HepG2 (cell line): Measurements from ENCODE around the gene CRYBB2. TPM values are rescaled to one million over a fixed set of nuclear protein-coding genes. Genes with fewer than 3 reads are reported as not detected.

Source experiments
- ATAC-seq: fragments of 200-7000 bp; cut with Tn5 transposase; 3 replicates; pipeline ENCODE4 v1.9.1; 2020; ENCODE audit warnings: mild to moderate bottlenecking, moderate library complexity
- BruUV-seq: library from RNA; stranded (reverse); fragments of 400-500 nt; replicated peaks from 2 replicates; lab custom pipeline; 2021; lab: Mats Ljungman, UMichigan
- CTCF ChIA-PET: fragments of 300-600 bp; formaldehyde crosslinking; extraction: SDS; loops from one replicate; lab custom pipeline; 2021; ENCODE audit warnings: low total read pairs, inconsistent platforms, low intra/inter-chr PET ratio; lab: Yijun Ruan, JAX
- POLR2A ChIA-PET: fragments of 350-600 bp; sonication (Branson Sonifier 250); formaldehyde crosslinking; loops from one replicate; lab custom pipeline; 2020; ENCODE audit warnings: antibody characterized with exemption, inconsistent platforms; lab: Yijun Ruan, JAX
- DNase-seq: peaks from one replicate; pipeline ENCODE4 v3.0.0-alpha.2; 2015; ENCODE audit warnings: low spot score
- FAIRE-seq: peaks from 3 replicates; lab custom pipeline; 2011; peaks lifted over from hg19 to GRCh38; lab: Jason Lieb, UNC
- H2AFZ ChIP-seq: one replicate; pipeline ENCODE4 v1.6.1; 2011; ENCODE audit warnings: low read length, inconsistent platforms
- H3K27ac ChIP-seq: fragments of 300-600 bp; 3 replicates; pipeline ENCODE4 v1.8.0; 2011; ENCODE audit warnings: mixed run types, mild to moderate bottlenecking, mixed read lengths, low read length, inconsistent platforms; ENCODE audit not compliant: insufficient read depth; ENCODE audit errors: extremely low read length
- H3K27me3 ChIP-seq, 2 experiments: fragments of 200-600 bp in 1 of 2; 2 replicates in 1 of 2; 3 replicates in 1 of 2; pipeline versions ENCODE4 v1.6.0 to v1.8.0; 2011; ENCODE audit warnings: low read length in 2 of 2, mild to moderate bottlenecking in 2 of 2, moderate library complexity in 2 of 2, inconsistent platforms in 1 of 2; ENCODE audit not compliant: insufficient read depth in 2 of 2, control insufficient read depth in 1 of 2
- H3K36me3 ChIP-seq, 2 experiments: fragments of 200-600 bp in 1 of 2; replicated peaks in 1 of 2; 2 replicates in 1 of 2; 3 replicates in 1 of 2; pipeline versions ENCODE4 v1.5.1 to v1.8.0; 2011; ENCODE audit warnings: low read length in 2 of 2, inconsistent platforms in 1 of 2; ENCODE audit not compliant: insufficient read depth in 2 of 2, control insufficient read depth in 1 of 2
- H3K4me1 ChIP-seq: 2 replicates; pipeline ENCODE4 v1.5.1; 2012; ENCODE audit warnings: low read length, inconsistent platforms; ENCODE audit not compliant: insufficient read depth
- H3K4me2 ChIP-seq: 2 replicates; pipeline ENCODE4 v1.6.0; 2011; ENCODE audit warnings: low read depth, low read length, inconsistent platforms
- H3K4me3 ChIP-seq, 3 experiments: fragments of 200-600 bp in 1 of 3; sonication (generic), shearing (Covaris generic) in 1 of 3; replicated peaks in 1 of 3; 2 replicates each; pipeline ENCODE4 v1.5.1; 2011 to 2016; ENCODE audit warnings: low read length in 3 of 3, inconsistent platforms in 2 of 3, low read depth in 2 of 3, mild to moderate bottlenecking in 2 of 3, control low read depth in 1 of 3, mixed read lengths in 1 of 3; ENCODE audit not compliant: insufficient read depth in 1 of 3
- H3K79me2 ChIP-seq: one replicate; pipeline ENCODE4 v1.6.1; 2011; ENCODE audit warnings: low read length, inconsistent platforms; ENCODE audit not compliant: insufficient read depth
- H3K9ac ChIP-seq: 2 replicates; pipeline ENCODE4 v1.6.0; 2011; ENCODE audit warnings: mild to moderate bottlenecking, low read depth, low read length, inconsistent platforms; ENCODE audit not compliant: insufficient read depth
- H3K9me3 ChIP-seq: 2 replicates; pipeline ENCODE4 v1.5.1; 2012; ENCODE audit warnings: mild to moderate bottlenecking, low read length
- H4K20me1 ChIP-seq: 2 replicates; pipeline ENCODE4 v1.6.0; 2011; ENCODE audit warnings: inconsistent platforms, mild to moderate bottlenecking, low read length, moderate library complexity; ENCODE audit not compliant: insufficient read depth
- EZH2 ChIP-seq: conservative IDR thresholded peaks from 2 replicates; pipeline ENCODE4 v1.6.1; 2012; ENCODE audit warnings: mild to moderate bottlenecking, low read depth, low read length, moderate library complexity
- ZFP36L1 ChIP-seq: sonication (generic); formaldehyde crosslinking; IDR thresholded peaks from 2 replicates; pipeline ENCODE4 v1.8.0; 2022; ENCODE audit warnings: mild to moderate bottlenecking, missing genetic modification reagents, moderate library complexity
- ZNF335 ChIP-seq: sonication (generic); formaldehyde crosslinking; IDR thresholded peaks from 2 replicates; pipeline ENCODE4 v1.4.0; 2020; ENCODE audit warnings: missing genetic modification reagents
- ZNF562 ChIP-seq: sonication (generic); formaldehyde crosslinking; IDR thresholded peaks from 2 replicates; pipeline ENCODE4 v1.8.0; 2022; ENCODE audit warnings: missing genetic modification reagents, borderline replicate concordance
- ZNF629 ChIP-seq: sonication (generic); formaldehyde crosslinking; conservative IDR thresholded peaks from 2 replicates; pipeline ENCODE4 v1.5.0; 2020; ENCODE audit warnings: missing genetic modification reagents
- ZNF768 ChIP-seq: sonication (generic); formaldehyde crosslinking; IDR thresholded peaks from 2 replicates; pipeline ENCODE4 v1.4.0; 2020; ENCODE audit warnings: missing genetic modification reagents
- WGBS: methylation state at CpG from one replicate; pipeline ENCODE4 v1.1.6; 2017; ENCODE audit warnings: low lambda C conversion rate; 5-methylcytosine and 5-hydroxymethylcytosine counted together
- in situ Hi-C: cut with HindIII; loops from 2 replicates; pipeline ENCODE4 v1.10.0; 2017; ENCODE audit warnings: low pct_unique_long_range_greater_than_20kb; ENCODE audit not compliant: extremely low pct_ligation_motif_present
- intact Hi-C: fragments of 100-400 bp; cut with micrococcal nuclease; formaldehyde crosslinking; loops from one replicate; pipeline ENCODE4 v1.10.0; 2022; ENCODE audit not compliant: unreplicated experiment
- polyA plus RNA-seq, 8 experiments: library from polyadenylated mRNA; depleted of rRNA in 3 of 8; stranded (reverse) in 7 of 8; unstranded in 1 of 8; fragments of >200 nt; fragmentation: Illumina TruSeq in 4 of 8; extraction: Trizol in 4 of 8; gene quantifications; 2 replicates each; pipeline versions ENCODE4 v1.2.1 to v1.2.3, GENCODE V29; 2011 to 2016; ENCODE audit warnings: low read depth in 4 of 8, missing spikeins in 1 of 8, mixed read lengths in 1 of 8; ENCODE audit not compliant: insufficient read depth in 1 of 8
- total RNA-seq, 5 experiments: library from RNA; depleted of rRNA; stranded (reverse); fragments of >200 nt; fragmentation: Illumina TruSeq; extraction: Trizol; gene quantifications; 2 replicates each; pipeline ENCODE4 v1.2.3, GENCODE V29; 2016; ENCODE audit warnings: low read depth in 1 of 5

CRYBB2 gene
- total and polyA plus RNA-seq, 2 of the 13 experiments (the other 11 are each of a cell fraction or from before 2014, with no cell fraction given), result 0.11 to 0.18 TPM

- no peak for TF ChIP-seq ZFP36L1
Measured at GRCh38 chr22:25199731-25200520, 19.5 kb upstream of the CRYBB2 start, which contains the start of gene CRYBB3 (continued).

GRCh38 chr22:25200967-25201366, 18.5 kb upstream of the CRYBB2 start:
- Histone ChIP-seq H3K9me3 (no peaks in the 10 kb centered on the region), H3K4me2 (no peak overlapping the region), H3K4me3 (no peak overlapping the region), H3K4me1 (no peaks in the 10 kb centered on the region), H3K79me2 (no peaks in the 10 kb centered on the region), H3K36me3 (peaks cover under 1 to 5% of the 10 kb centered on the region in 2 experiments; a peak in 2 of 5 replicates), H2AFZ (no peak overlapping the region), H3K9ac (no peak overlapping the region), H4K20me1 (no peaks in the 10 kb centered on the region), H3K27me3 (no peaks in the 10 kb centered on the region), H3K27ac (no peak overlapping the region)
- intact Hi-C loops, result no loop called here
- 93% methylated on average over 3 of the region's 7 CpGs for WGBS
- TF ChIP-seq ZNF629, result peak; percentile 61
- TF ChIP-seq EZH2, result no peak
- in situ Hi-C loops, result no loop called here
- CTCF ChIA-PET, result no interaction called here
- no peak for FAIRE-seq
- no TSS peak for BruUV-seq
- POLR2A ChIA-PET, result no interaction called here
- DNase-seq, result no peak
- no peak for ATAC-seq

- no peaks in the 10 kb centered on the region for H3K4me1 ChIP-seq
- in situ Hi-C loops (no loop called here), intact Hi-C loops (no loop called here)
- no peak for FAIRE-seq
- no peaks in the 10 kb centered on the region for H3K9me3 ChIP-seq
- H3K4me3 ChIP-seq, result no peak overlapping the region
- no peak for DNase-seq
- H3K4me2 ChIP-seq, result no peak overlapping the region
- no peak overlapping the region for H2AFZ ChIP-seq
- TF ChIP-seq ZNF562 (no peak), ZNF335 (CRISPR knock-in tag) (no peak), ZNF768 (CRISPR knock-in tag) (peak; percentile 65; the same call in 1 of the 2 replicates)
- H3K36me3 ChIP-seq, result peaks cover 0 to 5% of the 10 kb centered on the region in 2 experiments; a peak in 1 of 5 replicates
- H4K20me1 ChIP-seq, result no peaks in the 10 kb centered on the region
- BruUV-seq, result no TSS peak
- no peaks in the 10 kb centered on the region for H3K79me2 ChIP-seq
- H3K27me3 ChIP-seq, result no peaks in the 10 kb centered on the region
- CTCF ChIA-PET, result interaction anchor here (0.6 to 1.3 kb wide), 2 partner anchors 120 to 132 kb away, joined by 3 to 4 read pairs; no protein-coding TSS in a partner anchor
- no peak for ATAC-seq
- H3K9ac ChIP-seq, result no peak overlapping the region
- no peak overlapping the region for H3K27ac ChIP-seq
- POLR2A ChIA-PET, result no interaction called here
- WGBS, result 82% methylated on average over 9 of the region's 10 CpGs
Measured at GRCh38 chr22:25201557-25202273, 17.7 kb upstream of the CRYBB2 start.
